Pancreas (tissue), 10 donors: ENCODE data around the gene POM121L12. TPM values are rescaled to one million over a fixed set of nuclear protein-coding genes. Genes with fewer than 3 reads are reported as not detected.

Source experiments
- ATAC-seq, 4 donors: fragments of 200-7000 bp; cut with Tn5 transposase; one replicate each; pipeline versions ENCODE4 v1.8.0 to v1.9.1; 2020; ENCODE audit warnings: mild to moderate bottlenecking in 4 of 4, moderate library complexity in 4 of 4
- DNase-seq, 6 donors: peaks; one replicate each; pipeline ENCODE4 v3.0.0-alpha.2; 2020
- FAIRE-seq: peaks from 2 replicates; lab custom pipeline; 2012; peaks lifted over from hg19 to GRCh38; lab: Jason Lieb, UNC
- H3K27ac ChIP-seq, 4 donors: fragments of 200-600 bp; sonication (generic); 1 replicate in 3 of 4; 2 replicates in 1 of 4; pipeline versions ENCODE4 v1.5.0 to v1.8.0; 2020
- H3K27me3 ChIP-seq, 4 donors: fragments of 200-600 bp; one replicate each; pipeline ENCODE4 v1.8.0; 2021
- H3K36me3 ChIP-seq, 3 donors: fragments of 200-600 bp; sonication (generic) in 1 of 3; one replicate each; pipeline versions ENCODE4 v1.5.0 to v1.8.0; 2020 to 2021
- H3K4me1 ChIP-seq, 3 donors: fragments of 200-600 bp; one replicate each; pipeline ENCODE4 v1.8.0; 2021
- H3K4me3 ChIP-seq, 4 donors: fragments of 200-600 bp; sonication (generic) in 2 of 4; one replicate each; pipeline versions ENCODE4 v1.5.0 to v1.8.0; 2020 to 2021
- H3K9me3 ChIP-seq, 4 donors: fragments of 200-600 bp; one replicate each; pipeline ENCODE4 v1.8.0; 2021
- CTCF ChIP-seq, 4 donors: fragments of 200-600 bp; sonication (generic) in 3 of 4; IDR thresholded peaks; one replicate each; pipeline versions ENCODE4 v1.5.0 to v1.8.0; 2021; ENCODE audit warnings: antibody characterized with exemption in 4 of 4
- WGBS, 2 donors: extraction: QIAGEN DNeasy Blood & Tissue Kit; methylation state at CpG; one replicate each; pipeline ENCODE4 v1.1.7; 2013; 5-methylcytosine and 5-hydroxymethylcytosine counted together
- intact Hi-C, 3 donors: fragments of 100-400 bp; cut with DNase I; formaldehyde crosslinking; loops; one replicate each; pipeline versions ENCODE4 v1.11.1 to v1.14.2; 2022
- polyA plus RNA-seq, 2 donors: library from polyadenylated mRNA; stranded (reverse); fragments of 200-250 nt; gene quantifications; one replicate each; pipeline ENCODE4 v1.2.3, GENCODE V29; 2013
- total RNA-seq, 6 donors: library from RNA; stranded (reverse); fragmentation: NEBNext Ultra II Directional in 4 of 6; extraction: Animal tissue kit (Norgen Biotek cat#: 25700) in 4 of 6; gene quantifications; one replicate each; pipeline versions ENCODE4 v1.2.1 to v1.2.4, GENCODE V29; 2021 to 2023
- donor health status: healthy with polysubstance abuse.
- donor health status: DM: no; HTN: no; CAD: no; lungs with moderate emphysema.
- donor health status: DM: no; HTN: no; CAD: no.
- donor health status: control.
- donor health status: control.
- donor health status: Bipolar disorder and iron deficiency.
- donor health status: DM: yes; HTN: yes; CAD: no.
- donor health status: DM: no; HTN: no; CAD: no.
- donor health status: DM: no; HTN: no; CAD: no.
- donor health status: DM: yes; HTN: yes; CAD: no.

POM121L12 gene
- total and polyA plus RNA-seq, 8 donors, result not detected

GRCh38 chr7:53001221-53001620, 34.2 kb upstream of the POM121L12 start:
- intact Hi-C loops, result no loop called here
- WGBS, 2 donors, result 22% methylated on average over 3 of the region's 3 CpGs
- H3K27ac ChIP-seq, result no peak overlapping the region
- FAIRE-seq (no peak), ATAC-seq (no peak), DNase-seq (no peak)
- H3K9me3 ChIP-seq, result no peaks in the 10 kb centered on the region
- H3K27me3 ChIP-seq, result peaks cover 0 to 3% (median 0%) of the 10 kb centered on the region in 4 donors
- H3K4me1 ChIP-seq, result no peaks in the 10 kb centered on the region
- no peaks in the 10 kb centered on the region for H3K36me3 ChIP-seq
- no peak for TF ChIP-seq CTCF (IDR thresholded peaks at IDR 0.05)
- H3K4me3 ChIP-seq, result no peak overlapping the region

- ATAC-seq (no peak), DNase-seq (no peak), FAIRE-seq (no peak)
- no peak overlapping the region for H3K4me3 ChIP-seq
- WGBS, 2 donors, result 64 to 74% methylated on average over 7 of the region's 7 CpGs
- no peaks in the 10 kb centered on the region for H3K36me3 ChIP-seq
- no peaks in the 10 kb centered on the region for H3K4me1 ChIP-seq
- no peaks in the 10 kb centered on the region for H3K9me3 ChIP-seq
- H3K27ac ChIP-seq, result no peak overlapping the region
- no peak for TF ChIP-seq CTCF (IDR thresholded peaks at IDR 0.05)
- H3K27me3 ChIP-seq, result no peaks in the 10 kb centered on the region
- intact Hi-C loops, result no loop called here
Measured at GRCh38 chr7:53002389-53002788, 33.0 kb upstream of the POM121L12 start.

- Histone ChIP-seq H3K27me3 (no peaks in the 10 kb centered on the region), H3K9me3 (no peaks in the 10 kb centered on the region), H3K4me1 (no peaks in the 10 kb centered on the region), H3K27ac (no peak overlapping the region), H3K4me3 (no peak overlapping the region), H3K36me3 (no peaks in the 10 kb centered on the region)
- FAIRE-seq (no peak), DNase-seq (peak in 1 of 6 donors; percentile 69), ATAC-seq (no peak)
- WGBS, 2 donors, result 83 to 88% methylated on average over 28 to 29 of the region's 29 CpGs
- no peak for TF ChIP-seq CTCF (IDR thresholded peaks at IDR 0.05)
- intact Hi-C loops, result no loop called here
Measured at GRCh38 chr7:53003653-53004445, 31.6 kb upstream of the POM121L12 start.

GRCh38 chr7:53013925-53014324, 21.5 kb upstream of the POM121L12 start:
- FAIRE-seq, result no peak
- intact Hi-C loops, result no loop called here
- DNase-seq, result no peak
- no peaks in the 10 kb centered on the region for H3K36me3 ChIP-seq
- TF ChIP-seq CTCF (IDR thresholded peaks at IDR 0.05), result no peak
- H3K27me3 ChIP-seq, result no peaks in the 10 kb centered on the region
- ATAC-seq, result no peak
- H3K27ac ChIP-seq, result no peak overlapping the region
- WGBS, 2 donors, result 36 to 45% methylated on average over 2 of the region's 2 CpGs
- no peaks in the 10 kb centered on the region for H3K4me1 ChIP-seq
- no peak overlapping the region for H3K4me3 ChIP-seq
- no peaks in the 10 kb centered on the region for H3K9me3 ChIP-seq

- ATAC-seq, result no peak
- TF ChIP-seq CTCF (IDR thresholded peaks at IDR 0.05), result no peak
- intact Hi-C loops, result no loop called here
- no peaks in the 10 kb centered on the region for H3K9me3 ChIP-seq
- no peak for FAIRE-seq
- H3K4me1 ChIP-seq, result no peaks in the 10 kb centered on the region
- H3K36me3 ChIP-seq, result no peaks in the 10 kb centered on the region
- 73 to 89% methylated on average over 1 of the region's 1 CpG for WGBS, 2 donors
- H3K27me3 ChIP-seq, result no peaks in the 10 kb centered on the region
- no peak overlapping the region for H3K27ac ChIP-seq
- no peak for DNase-seq
- no peak overlapping the region for H3K4me3 ChIP-seq
Measured at GRCh38 chr7:53015463-53015862, 20.0 kb upstream of the POM121L12 start.
